GM18519 (cell line): ENCODE data around the gene MMP24.
"Not testable (repeated sequence)": the region's sequence is repeated elsewhere in the genome, so short reads cannot be mapped to it uniquely, and the experiment has no call there.

Experiments
- ATAC-seq: cut with Tn5 transposase; IDR thresholded peaks from one replicate; pipeline ENCODE4 v1.9.1; 2021; ENCODE audit warnings: mild to moderate bottlenecking, moderate library complexity; ENCODE audit not compliant: unreplicated experiment, low FRiP score

MMP24 gene

DNA sequence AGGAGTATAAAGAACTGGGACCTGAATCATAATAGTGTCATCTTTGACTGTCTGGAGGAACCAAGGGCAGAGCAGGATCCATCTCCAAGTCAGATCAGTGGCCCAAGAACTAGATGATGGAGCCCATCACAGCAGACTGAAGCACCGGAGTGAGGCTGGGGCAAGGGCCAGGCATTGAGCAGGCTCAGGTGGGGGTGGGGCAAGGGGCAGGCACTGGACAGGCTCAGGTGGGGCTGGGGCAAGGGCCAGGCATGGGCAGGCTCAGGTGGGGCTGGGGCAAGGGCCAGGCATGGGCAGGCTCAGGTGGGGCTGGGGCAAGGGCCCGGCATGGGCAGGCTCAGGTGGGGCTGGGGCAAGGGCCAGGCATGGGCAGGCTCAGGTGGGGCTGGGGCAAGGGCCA, 26.1 kb downstream of the MMP24 start:
- not testable (repeated sequence) for ATAC-seq

DNA sequence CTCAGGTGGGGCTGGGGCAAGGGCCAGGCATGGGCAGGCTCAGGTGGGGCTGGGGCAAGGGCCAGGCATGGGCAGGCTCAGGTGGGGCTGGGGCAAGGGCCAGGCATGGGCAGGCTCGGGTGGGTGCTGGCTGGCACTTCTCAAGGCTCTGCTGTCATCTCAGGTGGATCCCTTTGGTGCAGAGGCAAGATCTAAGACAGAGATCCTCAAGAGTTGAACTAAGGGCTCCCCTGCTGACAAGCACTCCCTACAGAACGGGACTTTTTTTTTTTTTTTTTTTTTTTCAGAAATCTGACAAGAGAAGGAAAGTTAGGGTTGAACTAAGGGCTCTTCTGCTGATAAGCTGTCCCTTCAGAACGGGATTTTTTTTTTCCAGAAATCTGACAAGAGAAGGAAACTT, 26.5 kb downstream of the MMP24 start:
- no peak for ATAC-seq

DNA sequence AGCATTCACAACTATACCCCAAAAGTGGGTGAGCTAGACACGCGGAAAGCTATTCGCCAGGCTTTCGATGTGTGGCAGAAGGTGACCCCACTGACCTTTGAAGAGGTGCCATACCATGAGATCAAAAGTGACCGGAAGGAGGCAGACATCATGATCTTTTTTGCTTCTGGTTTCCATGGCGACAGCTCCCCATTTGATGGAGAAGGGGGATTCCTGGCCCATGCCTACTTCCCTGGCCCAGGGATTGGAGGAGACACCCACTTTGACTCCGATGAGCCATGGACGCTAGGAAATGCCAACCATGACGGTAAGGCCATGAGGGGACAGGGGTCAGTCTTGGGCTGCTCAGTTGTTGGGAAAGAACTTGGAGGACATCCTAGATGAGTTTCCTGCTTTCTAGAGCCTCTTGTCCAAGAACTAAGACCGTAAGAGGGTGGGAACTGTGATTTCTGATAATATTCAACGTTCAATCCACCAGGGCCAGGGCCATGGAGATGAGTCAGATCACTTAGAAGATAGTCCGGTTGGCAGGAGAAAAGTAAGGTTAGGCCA, 28.0 kb downstream of the MMP24 start:
- ATAC-seq, result no peak

DNA sequence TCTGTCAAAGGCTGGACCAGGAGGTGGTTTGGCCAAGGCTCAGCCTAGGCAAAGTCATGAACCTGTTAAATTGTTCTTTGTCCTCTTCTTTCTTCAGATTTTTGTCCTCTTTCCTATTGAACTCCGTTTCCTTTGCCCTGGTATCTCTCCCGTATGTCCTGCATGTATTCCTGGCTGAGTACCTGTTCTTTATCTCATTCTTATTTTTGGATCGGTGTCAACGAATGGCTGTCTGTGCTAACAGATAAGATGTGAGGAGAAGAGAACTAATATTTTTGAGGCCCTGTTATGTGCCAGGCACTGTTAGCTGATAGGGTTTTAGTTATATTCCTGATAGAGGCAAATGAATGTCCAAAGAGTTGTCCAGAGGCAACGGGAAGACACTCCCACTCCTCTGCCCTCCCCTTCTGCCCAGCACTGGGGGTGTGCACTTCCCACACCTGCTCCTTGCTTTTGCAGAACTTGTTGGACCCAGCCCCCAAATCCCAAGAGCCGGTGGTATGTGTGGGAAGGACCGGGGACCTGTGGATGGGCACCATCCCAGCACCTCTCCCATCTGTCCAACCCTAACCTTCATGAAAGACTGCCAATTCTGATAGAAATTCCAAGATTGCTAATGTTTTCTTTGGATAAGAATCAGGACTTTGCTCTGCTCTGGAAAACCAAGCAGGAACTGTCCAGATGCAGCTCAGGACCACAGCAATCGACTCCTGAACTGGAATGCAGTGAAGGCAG, 30.9 kb downstream of the MMP24 start:
- ATAC-seq, result no peak

DNA sequence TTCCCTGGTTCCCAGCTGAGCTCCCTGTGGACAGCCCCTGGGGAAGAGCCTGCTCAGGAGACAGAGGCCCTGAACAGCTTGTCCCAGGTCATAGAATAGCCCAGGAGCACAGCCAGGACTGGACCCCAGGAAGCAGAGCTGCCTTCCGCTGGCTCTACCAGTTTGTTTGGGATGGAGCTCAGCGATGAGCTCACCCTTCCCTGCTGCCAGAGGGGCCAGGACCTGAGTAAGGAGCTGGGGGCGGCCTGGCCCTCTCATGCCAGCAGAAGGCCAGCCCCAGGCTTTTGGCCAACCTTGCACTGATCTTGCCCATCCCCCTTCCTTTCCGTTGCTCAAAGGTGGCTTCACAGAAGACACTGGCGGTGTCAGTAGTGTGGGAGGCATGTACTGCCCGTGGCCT, 33.9 kb downstream of the MMP24 start:
- ATAC-seq, result no peak

DNA sequence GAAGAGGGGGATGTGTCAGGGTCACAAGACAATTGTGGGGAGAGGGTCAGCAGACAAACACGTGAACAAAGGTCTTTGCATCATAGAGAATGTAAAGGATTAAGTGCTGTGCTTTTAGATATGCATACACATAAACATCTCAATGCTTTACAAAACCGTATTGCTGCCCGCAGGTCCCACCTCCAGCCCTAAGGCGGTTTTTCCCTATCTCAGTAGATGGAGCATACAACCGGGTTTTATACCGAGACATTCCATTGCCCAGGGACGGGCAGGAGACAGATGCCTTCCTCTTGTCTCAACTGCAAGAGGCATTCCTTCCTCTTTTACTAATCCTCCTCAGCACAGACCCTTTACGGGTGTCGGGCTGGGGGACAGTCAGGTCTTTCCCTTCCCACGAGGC, 35.8 kb downstream of the MMP24 start:
- ATAC-seq, result not testable (repeated sequence)

DNA sequence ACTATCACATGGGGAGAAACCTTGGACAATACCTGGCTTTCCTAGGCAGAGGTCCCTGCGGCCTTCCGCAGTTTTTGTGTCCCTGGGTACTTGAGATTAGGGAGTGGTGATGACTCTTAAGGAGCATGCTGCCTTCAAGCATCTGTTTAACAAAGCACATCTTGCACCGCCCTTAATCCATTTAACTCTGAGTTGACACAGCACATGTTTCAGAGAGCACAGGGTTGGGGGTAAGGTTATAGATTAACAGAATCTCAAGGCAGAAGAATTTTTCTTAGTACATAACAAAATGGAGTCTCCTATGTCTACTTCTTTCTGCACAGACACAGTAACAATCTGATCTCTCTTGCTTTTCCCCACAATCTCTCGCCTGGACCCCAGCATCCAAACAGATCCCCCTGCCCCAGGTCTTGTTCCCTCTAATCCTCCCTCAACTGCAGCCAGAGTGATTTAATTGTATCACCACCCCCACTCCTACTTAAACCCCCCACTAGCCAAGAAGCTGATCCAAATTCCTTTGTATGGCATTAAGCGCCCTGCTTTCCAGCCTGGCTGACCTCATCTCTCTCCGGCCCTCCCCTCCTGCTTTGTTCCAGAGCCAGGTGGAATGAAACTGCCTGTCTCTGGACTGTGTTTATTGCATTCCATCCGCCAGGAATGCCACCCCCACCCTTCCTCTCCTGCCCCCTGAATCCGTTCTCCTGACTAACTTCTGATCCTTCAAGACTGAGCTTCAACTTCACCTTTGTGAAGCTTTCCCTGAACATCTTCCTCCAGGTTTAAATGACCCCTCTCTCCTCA, 36.4 kb downstream of the MMP24 start:
- not testable (repeated sequence) for ATAC-seq

DNA sequence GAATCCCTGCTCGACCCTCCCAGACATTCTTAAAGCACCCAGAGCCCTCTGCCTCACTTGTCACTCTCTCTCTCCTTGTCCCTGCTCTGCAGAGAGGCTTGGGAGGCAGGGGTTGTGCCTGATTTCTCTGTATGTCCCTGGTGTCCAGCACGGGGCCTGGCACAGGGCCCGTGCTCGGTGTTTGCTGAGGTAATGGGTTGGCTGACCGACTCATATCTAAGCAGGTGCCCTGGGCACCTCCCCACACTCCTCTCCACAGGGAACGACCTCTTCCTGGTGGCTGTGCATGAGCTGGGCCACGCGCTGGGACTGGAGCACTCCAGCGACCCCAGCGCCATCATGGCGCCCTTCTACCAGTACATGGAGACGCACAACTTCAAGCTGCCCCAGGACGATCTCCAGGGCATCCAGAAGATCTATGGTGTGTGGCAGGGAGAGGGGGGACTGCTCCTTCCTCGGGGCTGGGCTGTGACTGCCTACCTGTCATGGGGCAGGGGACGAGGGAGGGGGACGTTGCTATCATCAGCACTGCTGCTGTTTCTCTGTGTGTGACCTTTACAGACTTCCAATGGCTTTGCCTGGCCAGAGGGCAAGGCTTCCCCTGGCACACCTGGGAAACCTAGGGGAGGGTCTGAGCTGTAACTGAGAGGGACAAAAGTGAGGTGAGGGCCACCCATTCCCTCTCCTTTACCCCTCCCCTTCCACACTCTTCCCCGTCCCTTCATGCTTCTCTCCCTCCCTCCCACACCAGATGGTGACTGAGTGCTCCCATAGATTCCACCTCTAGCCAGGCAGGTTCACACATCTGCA, 37.2 kb downstream of the MMP24 start:
- ATAC-seq, result no peak

DNA sequence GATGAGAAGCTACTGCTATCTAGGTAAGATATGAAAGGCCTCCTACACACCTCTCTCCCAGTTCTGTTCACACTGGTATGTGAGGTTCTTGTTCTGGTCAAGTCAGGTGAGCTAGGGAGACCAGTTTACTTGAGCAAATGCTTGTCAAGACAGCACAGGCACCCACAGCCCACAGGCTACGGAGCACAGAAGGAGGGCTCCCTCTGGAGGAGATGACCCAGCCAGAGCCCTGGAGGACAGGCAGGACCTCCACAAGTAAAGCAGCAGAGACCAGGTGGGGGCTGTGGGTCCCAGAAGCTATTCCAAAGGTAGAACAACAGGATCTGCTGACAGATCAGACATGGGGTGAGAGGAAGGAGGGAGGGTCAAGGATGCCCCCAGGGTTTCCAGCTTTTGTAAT, 38.3 kb downstream of the MMP24 start:
- ATAC-seq, result no peak

DNA sequence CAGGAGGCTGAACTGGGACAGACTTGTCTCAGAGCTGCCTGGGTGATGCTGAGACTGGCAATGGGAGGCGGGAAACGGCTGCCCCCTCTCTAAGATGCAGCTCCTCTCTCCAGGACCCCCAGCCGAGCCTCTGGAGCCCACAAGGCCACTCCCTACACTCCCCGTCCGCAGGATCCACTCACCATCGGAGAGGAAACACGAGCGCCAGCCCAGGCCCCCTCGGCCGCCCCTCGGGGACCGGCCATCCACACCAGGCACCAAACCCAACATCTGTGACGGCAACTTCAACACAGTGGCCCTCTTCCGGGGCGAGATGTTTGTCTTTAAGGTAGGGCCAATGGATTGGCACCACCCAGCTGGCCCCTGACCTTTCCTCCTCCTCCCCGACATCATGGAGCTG, 40.6 kb downstream of the MMP24 start:
- ATAC-seq, result no peak

DNA sequence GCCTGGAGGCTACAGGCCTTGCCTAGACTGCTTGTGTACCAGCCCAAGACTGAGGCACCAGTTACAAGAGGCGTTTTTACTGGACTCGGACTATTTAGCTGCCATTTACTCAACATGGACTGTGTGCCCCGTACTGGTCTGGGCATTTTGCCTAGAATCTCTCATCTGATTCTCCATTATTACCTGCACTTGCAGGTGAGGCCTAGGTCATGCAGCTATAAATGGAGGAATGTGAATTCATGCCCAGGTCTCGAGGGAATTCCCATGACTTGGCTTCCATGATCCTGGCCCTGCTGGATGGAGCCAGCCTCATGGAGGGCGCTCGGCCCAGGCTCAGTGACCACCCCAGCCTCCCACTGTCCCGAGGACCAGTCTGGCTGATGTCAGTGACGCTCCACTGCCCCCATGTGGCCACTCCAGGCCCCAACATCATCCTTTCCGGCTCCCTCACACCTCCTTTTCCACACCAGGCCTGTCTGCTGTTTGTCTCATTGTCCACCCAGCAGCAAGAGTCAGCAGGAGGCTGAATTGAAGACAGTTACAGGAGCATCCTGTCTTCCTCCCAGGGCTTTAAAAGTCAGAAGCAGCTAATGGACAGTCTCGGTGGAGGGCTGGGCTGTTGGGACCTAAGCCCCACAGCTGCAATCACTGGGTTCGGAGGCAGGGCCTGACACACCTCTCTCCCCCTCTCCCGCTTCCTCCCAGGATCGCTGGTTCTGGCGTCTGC, 42.7 kb downstream of the MMP24 start:
- no peak for ATAC-seq

DNA sequence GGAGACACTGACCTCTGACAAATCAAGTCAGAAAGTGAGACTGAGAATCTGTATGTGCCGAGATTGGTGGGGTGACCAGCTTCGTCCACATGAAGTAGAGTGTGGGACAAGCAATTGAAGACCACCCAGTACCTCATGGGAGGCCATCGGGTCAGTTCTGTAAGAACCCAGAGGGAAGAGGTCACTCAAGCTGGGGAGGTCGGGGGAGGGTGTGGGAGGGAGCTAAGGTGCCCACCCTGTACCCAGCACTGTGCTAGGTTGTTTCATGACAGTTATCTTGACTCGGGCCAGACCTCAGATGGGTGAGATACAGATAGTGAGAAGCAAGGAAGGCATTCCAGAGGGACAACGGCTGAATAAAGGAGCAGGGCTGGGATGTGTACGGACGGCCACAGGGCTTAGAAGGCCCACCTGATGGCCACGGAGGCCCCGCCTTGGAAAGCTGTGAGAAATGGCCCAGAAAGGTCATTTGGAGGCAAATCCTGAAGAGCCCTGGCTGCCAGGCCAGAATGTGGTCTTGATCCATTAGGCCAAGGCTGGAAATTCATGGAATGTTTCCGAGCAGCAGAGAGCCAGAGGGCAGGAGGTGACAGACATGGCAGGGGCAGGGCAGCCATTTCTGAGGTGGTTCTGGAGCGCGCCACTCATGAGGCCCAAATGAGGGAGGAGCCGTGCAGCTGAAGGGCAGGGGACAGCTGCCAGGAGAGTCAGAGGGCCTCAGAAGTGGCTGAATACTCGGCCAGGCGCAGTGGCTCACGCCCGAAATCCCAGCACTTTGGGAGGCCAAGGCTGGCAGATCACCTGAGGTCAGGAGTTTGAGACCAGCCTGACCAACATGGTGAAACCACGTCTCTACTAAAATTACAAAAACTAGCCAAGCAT, 43.8 kb downstream of the MMP24 start:
- ATAC-seq, result no peak

DNA sequence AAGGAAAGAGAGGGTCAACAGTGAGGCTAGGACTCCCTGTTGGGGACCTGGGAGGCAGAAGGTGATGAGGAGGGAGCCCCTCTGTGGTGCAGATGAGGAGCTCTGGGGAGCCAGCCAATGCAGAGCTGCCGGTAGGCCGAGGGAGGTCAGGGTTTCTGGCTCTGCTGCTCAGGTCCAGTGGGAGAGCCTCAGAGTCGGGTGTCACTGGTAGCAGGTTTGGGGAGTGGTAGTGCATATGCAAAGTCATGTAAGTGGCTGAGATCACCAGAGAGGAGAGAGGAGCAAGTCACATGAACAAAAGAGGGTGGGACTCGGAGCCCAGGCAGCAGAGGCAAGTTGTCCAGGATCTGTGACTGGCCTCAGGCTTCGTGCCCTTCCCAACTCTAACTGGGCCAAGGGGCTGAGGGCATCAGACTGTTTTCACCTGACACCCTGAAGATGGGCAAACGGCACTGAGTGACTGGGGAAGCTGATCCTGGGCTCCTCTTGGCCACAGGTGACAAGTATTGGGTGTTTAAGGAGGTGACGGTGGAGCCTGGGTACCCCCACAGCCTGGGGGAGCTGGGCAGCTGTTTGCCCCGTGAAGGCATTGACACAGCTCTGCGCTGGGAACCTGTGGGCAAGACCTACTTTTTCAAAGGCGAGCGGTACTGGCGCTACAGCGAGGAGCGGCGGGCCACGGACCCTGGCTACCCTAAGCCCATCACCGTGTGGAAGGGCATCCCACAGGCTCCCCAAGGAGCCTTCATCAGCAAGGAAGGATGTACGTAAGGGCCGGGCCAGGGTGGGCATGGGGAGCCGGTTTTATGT, 44.8 kb downstream of the MMP24 start:
- ATAC-seq, result no peak

DNA sequence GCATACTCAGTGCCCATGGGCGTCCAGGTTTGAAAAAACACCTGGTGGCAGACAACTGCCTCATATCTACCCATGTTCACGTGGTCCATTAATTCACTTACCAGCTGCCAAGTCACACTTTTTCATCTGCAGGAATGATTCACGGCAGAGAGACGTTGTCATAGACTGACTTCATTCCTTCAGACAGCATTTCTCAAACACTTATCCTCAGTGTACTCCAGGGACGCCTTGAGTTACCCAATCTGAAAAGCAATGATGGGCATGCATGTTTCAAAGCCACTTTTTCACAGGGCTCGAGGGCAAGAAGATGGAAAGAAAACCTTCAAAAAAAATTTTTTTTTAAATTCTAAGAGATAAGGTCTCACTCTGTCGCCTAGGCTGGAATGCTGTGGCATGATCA, 45.4 kb downstream of the MMP24 start:
- ATAC-seq, result no peak

DNA sequence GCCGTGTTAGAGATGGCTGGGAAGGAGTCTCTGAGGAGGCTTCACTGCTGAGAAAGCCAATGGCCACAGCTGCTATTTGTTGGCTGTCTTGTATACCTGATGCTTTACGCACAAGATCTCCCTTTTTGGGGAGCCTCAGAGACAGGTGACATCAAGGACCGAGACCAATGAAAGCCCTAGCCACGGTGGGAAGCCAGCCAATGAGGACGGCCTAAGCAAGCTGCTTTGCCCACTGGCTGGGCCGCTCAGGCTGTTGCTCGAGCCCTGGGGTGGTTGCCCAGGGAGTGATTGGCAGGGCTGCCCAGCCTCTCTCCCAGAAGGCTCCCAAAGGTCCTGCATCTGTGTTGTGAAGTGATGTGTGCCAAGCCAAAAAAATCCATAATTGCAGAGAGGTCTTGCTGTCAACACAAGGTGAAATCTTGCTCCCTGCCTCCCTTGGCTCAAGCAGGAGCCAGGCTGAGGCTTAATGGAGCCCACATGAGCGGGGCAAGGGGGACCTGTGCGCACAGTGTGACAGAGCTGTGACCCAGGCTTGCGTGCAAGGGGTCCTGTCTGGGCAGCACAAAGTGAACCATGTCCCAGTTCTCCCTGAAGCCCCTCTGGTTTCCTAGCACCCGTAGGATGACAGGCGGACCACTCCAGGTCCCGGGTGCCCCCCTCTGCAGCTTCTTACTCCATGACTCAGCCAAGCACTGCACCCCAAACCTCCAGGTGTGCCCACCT, 47.1 kb downstream of the MMP24 start:
- ATAC-seq, result no peak

DNA sequence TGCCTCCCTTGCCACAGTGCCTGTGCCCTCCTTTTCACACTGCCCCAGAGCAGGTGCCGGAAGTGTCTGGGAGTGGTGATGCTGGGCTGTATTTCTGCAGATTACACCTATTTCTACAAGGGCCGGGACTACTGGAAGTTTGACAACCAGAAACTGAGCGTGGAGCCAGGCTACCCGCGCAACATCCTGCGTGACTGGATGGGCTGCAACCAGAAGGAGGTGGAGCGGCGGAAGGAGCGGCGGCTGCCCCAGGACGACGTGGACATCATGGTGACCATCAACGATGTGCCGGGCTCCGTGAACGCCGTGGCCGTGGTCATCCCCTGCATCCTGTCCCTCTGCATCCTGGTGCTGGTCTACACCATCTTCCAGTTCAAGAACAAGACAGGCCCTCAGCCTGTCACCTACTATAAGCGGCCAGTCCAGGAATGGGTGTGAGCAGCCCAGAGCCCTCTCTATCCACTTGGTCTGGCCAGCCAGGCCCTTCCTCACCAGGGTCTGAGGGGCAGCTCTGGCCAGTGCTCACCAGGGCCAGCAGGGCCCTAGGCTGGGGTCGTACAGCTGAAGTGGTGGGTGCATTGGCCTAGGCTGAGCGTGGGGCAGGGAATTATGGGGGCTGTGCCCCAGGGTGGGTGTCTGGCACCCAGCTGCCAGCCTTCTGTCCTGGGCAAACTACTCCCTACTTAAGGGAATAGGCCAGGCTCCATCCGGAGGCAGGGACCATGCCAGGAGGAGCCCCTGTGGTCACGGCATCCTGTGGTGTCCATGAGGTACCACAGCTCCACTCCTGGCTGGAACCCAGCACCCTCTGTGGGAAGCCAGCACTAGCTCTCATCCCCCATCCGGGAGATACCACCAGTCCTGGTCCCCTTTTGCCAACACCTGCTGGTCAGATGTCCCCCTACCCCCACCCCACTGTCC, 47.9 kb downstream of the MMP24 start:
- no peak for ATAC-seq

DNA sequence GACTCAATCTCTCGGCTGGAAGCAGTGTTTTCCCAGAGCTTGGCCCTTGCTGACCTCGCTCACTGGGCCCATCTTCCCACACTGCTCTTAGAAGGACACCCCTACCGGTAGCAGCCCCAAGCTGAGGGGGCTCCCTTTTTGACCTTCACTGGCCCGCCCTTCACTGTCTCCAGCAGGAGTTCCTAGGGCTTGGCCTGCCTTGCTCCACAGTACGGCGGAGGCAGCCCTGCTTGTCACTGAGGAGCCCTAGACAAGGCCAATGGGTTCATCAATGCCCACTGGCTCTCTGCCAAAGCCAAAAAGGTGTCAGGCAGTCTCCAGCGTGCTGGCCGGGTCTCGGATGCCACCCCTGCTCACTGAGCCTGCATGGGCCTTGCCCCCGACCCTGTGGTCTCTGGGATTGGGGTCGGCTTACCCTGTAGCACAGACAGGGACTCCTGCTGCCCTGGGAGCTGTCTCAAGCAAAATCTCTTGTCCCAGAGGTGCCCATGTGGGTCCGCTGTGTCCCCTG, 49.3 kb downstream of the MMP24 start:
- ATAC-seq, result no peak
